ENCODE data around the gene NOP58. TPM values are rescaled to one million over a fixed set of nuclear protein-coding genes. Genes with fewer than 3 reads are reported as not detected.
"Not testable (repeated sequence)": the region's sequence is repeated elsewhere in the genome, so short reads cannot be mapped to it uniquely, and the experiment has no call there.

The NOP58 gene
- total RNA-seq, 2 experiments from 2014 or later: 161 to 170 TPM

DNA sequence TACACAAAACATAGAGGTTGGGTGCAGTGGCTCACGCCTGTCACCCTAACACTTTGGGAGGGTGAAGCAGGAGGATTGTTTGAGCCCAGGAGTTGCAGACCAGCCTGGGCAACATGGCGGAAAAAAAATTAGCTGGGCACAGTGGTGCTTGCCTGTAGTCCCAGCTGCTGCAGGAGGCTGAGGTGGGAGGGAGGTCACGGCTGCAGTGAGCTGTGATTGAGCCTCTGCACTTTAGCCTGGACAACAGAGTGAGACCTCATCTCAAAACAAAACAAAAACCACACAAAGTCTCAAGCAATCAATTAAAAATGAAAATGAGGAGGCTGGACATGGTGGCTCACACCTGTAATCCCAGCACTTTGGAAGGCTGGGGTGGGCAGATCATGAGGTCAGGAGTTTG, 4.9 kb downstream of the NOP58 start:
- peak overlapping the region; percentile 83 for H3K27ac Mint-ChIP-seq
- H3K27me3 Mint-ChIP-seq: no peaks in the 10 kb centered on the region
- ChIA-PET POLR2A (interaction anchor here (0.6 to 11.4 kb wide), 6 partner anchors 12 to 246 kb away, joined by 3 to 234 read pairs (median 5); partner anchors contain the start of gene SUMO1), CTCF (interaction anchor here (1.8 kb wide), 1 partner anchor 10 kb away, joined by 5 read pairs; no protein-coding TSS in a partner anchor)
- peaks cover 26% of the 10 kb centered on the region for H3K36me3 Mint-ChIP-seq (ENCODE audit: low read depth)
- H3K4me1 Mint-ChIP-seq (ENCODE audit: low read depth): peaks cover 38% of the 10 kb centered on the region
- no peaks in the 10 kb centered on the region for H3K9me3 Mint-ChIP-seq
- TF ChIP-seq, protein P1, sequence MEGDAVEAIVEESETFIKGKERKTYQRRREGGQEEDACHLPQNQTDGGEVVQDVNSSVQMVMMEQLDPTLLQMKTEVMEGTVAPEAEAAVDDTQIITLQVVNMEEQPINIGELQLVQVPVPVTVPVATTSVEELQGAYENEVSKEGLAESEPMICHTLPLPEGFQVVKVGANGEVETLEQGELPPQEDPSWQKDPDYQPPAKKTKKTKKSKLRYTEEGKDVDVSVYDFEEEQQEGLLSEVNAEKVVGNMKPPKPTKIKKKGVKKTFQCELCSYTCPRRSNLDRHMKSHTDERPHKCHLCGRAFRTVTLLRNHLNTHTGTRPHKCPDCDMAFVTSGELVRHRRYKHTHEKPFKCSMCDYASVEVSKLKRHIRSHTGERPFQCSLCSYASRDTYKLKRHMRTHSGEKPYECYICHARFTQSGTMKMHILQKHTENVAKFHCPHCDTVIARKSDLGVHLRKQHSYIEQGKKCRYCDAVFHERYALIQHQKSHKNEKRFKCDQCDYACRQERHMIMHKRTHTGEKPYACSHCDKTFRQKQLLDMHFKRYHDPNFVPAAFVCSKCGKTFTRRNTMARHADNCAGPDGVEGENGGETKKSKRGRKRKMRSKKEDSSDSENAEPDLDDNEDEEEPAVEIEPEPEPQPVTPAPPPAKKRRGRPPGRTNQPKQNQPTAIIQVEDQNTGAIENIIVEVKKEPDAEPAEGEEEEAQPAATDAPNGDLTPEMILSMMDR (IDR thresholded peaks at IDR 0.05): no peak
- DNase-seq: no peak
- intact Hi-C loops (cut with micrococcal nuclease): no loop called here
- H3K4me3 Mint-ChIP-seq: peak overlapping the region; percentile 68
- ATAC-seq: no peak

GRCh38 chr2:202276078-202276720, 10.6 kb downstream of the NOP58 start:
- H3K27me3 Mint-ChIP-seq; intact Hi-C loops (cut with micrococcal nuclease); DNase-seq; CTCF ChIA-PET; H3K9me3 Mint-ChIP-seq: not testable (repeated sequence)
- Mint-ChIP-seq H3K4me1 (ENCODE audit: low read depth) (peaks cover 53% of the 10 kb centered on the region), H3K27ac (peak overlapping the region; percentile 89), H3K36me3 (ENCODE audit: low read depth) (peaks cover 52% of the 10 kb centered on the region), H3K4me3 (peak overlapping the region; percentile 19)
- POLR2A ChIA-PET: interaction anchor here (3.0 to 15.1 kb wide), 2 partner anchors 7 to 18 kb away, joined by 12 to 234 read pairs; partner anchors contain the start of gene NOP58
- peak; percentile 55 for ATAC-seq

DNA sequence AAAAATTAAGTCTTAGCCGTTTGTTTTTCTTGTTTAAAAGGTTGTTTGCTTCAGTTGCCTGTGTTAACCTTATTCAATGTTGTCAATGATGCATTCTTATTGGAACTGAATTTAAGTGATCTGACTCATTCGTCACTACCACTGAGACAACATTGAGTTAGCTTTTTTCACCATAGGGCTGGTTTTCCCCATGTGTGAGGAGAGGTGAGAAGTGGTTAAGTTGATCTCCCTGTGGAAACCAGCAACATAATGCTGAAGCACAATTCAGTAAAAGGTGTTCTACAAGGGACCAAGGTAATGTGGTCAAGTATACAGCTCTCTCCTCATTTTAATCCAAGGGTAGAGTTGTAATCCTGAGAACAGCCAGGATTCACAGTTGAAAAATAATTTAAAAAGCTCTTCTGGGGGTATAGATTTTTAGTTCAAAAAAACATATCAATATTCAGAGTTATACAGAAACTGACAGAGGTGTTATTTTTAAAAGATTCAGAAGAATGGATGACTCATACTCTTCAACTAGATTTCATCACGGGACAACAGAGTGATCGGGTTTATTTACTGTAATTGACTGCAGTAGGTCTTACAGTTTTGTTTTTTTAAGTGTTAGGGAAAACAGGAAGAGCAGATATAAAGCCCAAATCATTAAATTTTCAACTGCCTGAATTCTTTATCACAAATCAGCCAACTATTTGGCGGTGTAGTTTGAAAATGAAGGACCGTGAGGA, 12.6 kb downstream of the NOP58 start:
- Mint-ChIP-seq H3K9me3 (no peaks in the 10 kb centered on the region), H3K4me1 (ENCODE audit: low read depth) (peaks cover 44% of the 10 kb centered on the region), H3K27me3 (no peaks in the 10 kb centered on the region), H3K27ac (peak overlapping the region; percentile 89), H3K36me3 (ENCODE audit: low read depth) (peaks cover 60% of the 10 kb centered on the region), H3K4me3 (peak overlapping the region; percentile 9)
- DNase-seq (peak; percentile 33), ATAC-seq (peak; percentile 79)
- intact Hi-C loops (cut with micrococcal nuclease): no loop called here
- TF ChIP-seq, protein P1 (IDR thresholded peaks at IDR 0.05): no peak
- CTCF ChIA-PET: interaction anchor here (0.7 to 1.0 kb wide), 5 partner anchors 11 to 38 kb away, joined by 3 to 4 read pairs (median 3); no protein-coding TSS in a partner anchor
- POLR2A ChIA-PET: interaction anchor here (0.8 to 15.1 kb wide), 10 partner anchors 9 to 110 kb away, joined by 3 to 234 read pairs (median 10); partner anchors contain the start of gene NOP58

GRCh38 chr2:202278944-202279343, 13.4 kb downstream of the NOP58 start:
- TF ChIP-seq, protein P1 (IDR thresholded peaks at IDR 0.05): no peak
- ChIA-PET POLR2A (interaction anchor here (1.0 to 15.1 kb wide), 6 partner anchors 9 to 21 kb away, joined by 3 to 234 read pairs (median 14); partner anchors contain the start of gene NOP58), CTCF (interaction anchor here (0.7 to 0.9 kb wide), 4 partner anchors 10 to 37 kb away, joined by 3 to 4 read pairs (median 3); no protein-coding TSS in a partner anchor)
- intact Hi-C loops (cut with micrococcal nuclease): no loop called here
- ATAC-seq (no peak), DNase-seq (no peak)
- Mint-ChIP-seq H3K4me1 (ENCODE audit: low read depth) (peaks cover 41% of the 10 kb centered on the region), H3K36me3 (ENCODE audit: low read depth) (peaks cover 60% of the 10 kb centered on the region), H3K9me3 (no peaks in the 10 kb centered on the region), H3K27me3 (no peaks in the 10 kb centered on the region), H3K4me3 (no peak overlapping the region), H3K27ac (peak overlapping the region; percentile 61)

- H3K36me3 Mint-ChIP-seq (ENCODE audit: low read depth): peaks cover 57% of the 10 kb centered on the region
- no peaks in the 10 kb centered on the region for H3K27me3 Mint-ChIP-seq
- intact Hi-C loops (cut with micrococcal nuclease): no loop called here
- no peak overlapping the region for H3K4me3 Mint-ChIP-seq
- no peak for ATAC-seq
- H3K4me1 Mint-ChIP-seq (ENCODE audit: low read depth): peaks cover 10% of the 10 kb centered on the region
- no peaks in the 10 kb centered on the region for H3K9me3 Mint-ChIP-seq
- ChIA-PET CTCF (interaction anchor here (1.4 kb wide), 1 partner anchor 9 kb away, joined by 5 read pairs; no protein-coding TSS in a partner anchor), POLR2A (interaction anchor here (0.9 to 15.1 kb wide), 4 partner anchors 9 to 21 kb away, joined by 3 to 234 read pairs (median 26); partner anchors contain the start of gene NOP58)
- TF ChIP-seq, protein P1 (IDR thresholded peaks at IDR 0.05): no peak
- no peak overlapping the region for H3K27ac Mint-ChIP-seq
- DNase-seq: no peak
Measured at GRCh38 chr2:202286595-202286994, 21.0 kb downstream of the NOP58 start.

All from activated CD8-positive, alpha-beta T cell treated with anti-CD3 and anti-CD28 coated beads for 36 hours (primary cell).